DND-41 (cell line): Measurements from ENCODE around the gene RYR3.

ENCODE experiments used
- CTCF ChIP-seq: IDR thresholded peaks from 2 replicates; pipeline ENCODE4 v1.5.1; 2012; ENCODE audit warnings: borderline replicate concordance, low read length, moderate library complexity, mild to moderate bottlenecking; ENCODE audit not compliant: poor library complexity, severe bottlenecking; ENCODE audit errors: extremely low read depth
- EZH2 ChIP-seq: IDR thresholded peaks from 3 replicates; pipeline ENCODE4 v1.6.1; 2012; ENCODE audit warnings: borderline replicate concordance, low read depth, mild to moderate bottlenecking, moderate library complexity, low read length, inconsistent platforms; ENCODE audit not compliant: severe bottlenecking

- TF ChIP-seq CTCF (no peak), EZH2 (no peak)
Measured at GRCh38 chr15:33834892-33835743, 524.4 kb downstream of the RYR3 start.
